H9 (cell line): ENCODE measurements around the gene DCDC2. TPM values are rescaled to one million over a fixed set of nuclear protein-coding genes. Genes with fewer than 3 reads are reported as not detected.

Experiments used
- DNase-seq: peaks from one replicate; pipeline ENCODE4 v3.0.0-alpha.2; 2017
- H2AFZ ChIP-seq: one replicate; pipeline ENCODE4 v1.6.1; 2013; ENCODE audit warnings: mild to moderate bottlenecking, low read length, control low read depth, moderate library complexity
- H2AK5ac ChIP-seq: 2 replicates; pipeline ENCODE4 v1.6.1; 2013; ENCODE audit warnings: low read length, control low read depth, mixed read lengths; ENCODE audit not compliant: insufficient read length
- H2BK120ac ChIP-seq: one replicate; pipeline ENCODE4 v1.6.1; 2013; ENCODE audit warnings: low read depth, mild to moderate bottlenecking, low read length, control low read depth, inconsistent platforms; ENCODE audit not compliant: poor library complexity, severe bottlenecking
- H2BK12ac ChIP-seq: 2 replicates; pipeline ENCODE4 v1.6.1; 2013; ENCODE audit warnings: low read length, control low read depth, mixed read lengths, low read depth; ENCODE audit not compliant: insufficient read length
- H2BK15ac ChIP-seq: 2 replicates; pipeline ENCODE4 v1.6.1; 2013; ENCODE audit warnings: low read depth, low read length, control low read depth
- H2BK20ac ChIP-seq: one replicate; pipeline ENCODE4 v1.6.1; 2013; ENCODE audit warnings: low read depth, mild to moderate bottlenecking, low read length, control low read depth, inconsistent platforms; ENCODE audit not compliant: poor library complexity, severe bottlenecking
- H2BK5ac ChIP-seq: 2 replicates; pipeline ENCODE4 v1.6.1; 2013; ENCODE audit warnings: low read length, control low read depth, mixed read lengths; ENCODE audit not compliant: insufficient read length
- H3K14ac ChIP-seq: 2 replicates; pipeline ENCODE4 v1.6.1; 2013; ENCODE audit warnings: low read length, control low read depth; ENCODE audit not compliant: insufficient read depth
- H3K18ac ChIP-seq: 2 replicates; pipeline ENCODE4 v1.6.1; 2013; ENCODE audit warnings: low read depth, mild to moderate bottlenecking, mixed read lengths, low read length, control low read depth; ENCODE audit not compliant: insufficient read length
- H3K23ac ChIP-seq: 2 replicates; pipeline ENCODE4 v1.6.1; 2013; ENCODE audit warnings: low read length, control low read depth, mixed read lengths, low read depth; ENCODE audit not compliant: insufficient read length
- H3K23me2 ChIP-seq: 2 replicates; pipeline ENCODE4 v1.6.1; 2013; ENCODE audit warnings: low read depth, mild to moderate bottlenecking, mixed read lengths, low read length, control low read depth; ENCODE audit not compliant: insufficient read length, poor library complexity, severe bottlenecking
- H3K27ac ChIP-seq: 2 replicates; pipeline ENCODE4 v1.5.1; 2013; ENCODE audit warnings: low read length, control low read depth, mixed read lengths, low read depth; ENCODE audit not compliant: insufficient read length
- H3K27me3 ChIP-seq: 2 replicates; pipeline ENCODE4 v1.6.1; 2013; ENCODE audit warnings: low read length, control low read depth, inconsistent platforms; ENCODE audit not compliant: insufficient read depth
- H3K4ac ChIP-seq: 2 replicates; pipeline ENCODE4 v1.6.1; 2013; ENCODE audit warnings: low read depth, mild to moderate bottlenecking, control low read depth, inconsistent platforms, low read length, moderate library complexity
- H3K4me1 ChIP-seq: 2 replicates; pipeline ENCODE4 v1.6.1; 2013; ENCODE audit warnings: low read length, control low read depth, inconsistent platforms; ENCODE audit not compliant: insufficient read depth
- H3K4me2 ChIP-seq: 2 replicates; pipeline ENCODE4 v1.6.1; 2013; ENCODE audit warnings: low read length, control low read depth, mixed read lengths; ENCODE audit not compliant: insufficient read length, insufficient read depth
- H3K56ac ChIP-seq: 2 replicates; pipeline ENCODE4 v1.6.1; 2013; ENCODE audit warnings: low read depth, mild to moderate bottlenecking, mixed read lengths, low read length, control low read depth; ENCODE audit not compliant: insufficient read length
- H3K79me1 ChIP-seq: 2 replicates; pipeline ENCODE4 v1.6.1; 2013; ENCODE audit warnings: low read depth, mild to moderate bottlenecking, moderate library complexity, low read length, control low read depth, inconsistent platforms; ENCODE audit not compliant: insufficient read depth, poor library complexity, severe bottlenecking
- H3K79me2 ChIP-seq: 2 replicates; pipeline ENCODE4 v1.6.1; 2013; ENCODE audit warnings: low read length, control low read depth, inconsistent platforms; ENCODE audit not compliant: insufficient read depth
- H3K9ac ChIP-seq: 2 replicates; pipeline ENCODE4 v1.6.1; 2013; ENCODE audit warnings: low read length, control low read depth, mixed read lengths; ENCODE audit not compliant: insufficient read length; ENCODE audit errors: extremely low read depth
- H3K9me3 ChIP-seq: one replicate; pipeline ENCODE4 v1.6.1; 2013; ENCODE audit warnings: low read depth, low read length, inconsistent platforms; ENCODE audit not compliant: control insufficient read depth
- H3T11ph ChIP-seq: one replicate; pipeline ENCODE4 v1.6.1; 2013; ENCODE audit warnings: mild to moderate bottlenecking, low read length, control low read depth, inconsistent platforms
- H4K20me1 ChIP-seq: one replicate; pipeline ENCODE4 v1.6.1; 2013; ENCODE audit not compliant: control insufficient read depth, insufficient read length, insufficient read depth
- H4K5ac ChIP-seq: 2 replicates; pipeline ENCODE4 v1.6.1; 2013; ENCODE audit warnings: low read depth, mild to moderate bottlenecking, mixed read lengths, low read length, control low read depth; ENCODE audit not compliant: insufficient read length
- H4K8ac ChIP-seq: replicated peaks from 2 replicates; pipeline ENCODE4 v1.6.1; 2013; ENCODE audit warnings: low read length, control low read depth, mixed read lengths, low read depth; ENCODE audit not compliant: insufficient read length
- H4K91ac ChIP-seq: 2 replicates; pipeline ENCODE4 v1.6.1; 2013; ENCODE audit warnings: low read depth, mild to moderate bottlenecking, moderate library complexity, mixed read lengths, low read length, control low read depth; ENCODE audit not compliant: insufficient read length
- H3K27ac Mint-ChIP-seq, 3 experiments: 2 replicates in 2 of 3; 3 replicates in 1 of 3; pipeline ENCODE4 v1.8.0; 2020 to 2021; ENCODE audit warnings: mixed read lengths in 3 of 3, mild to moderate bottlenecking in 1 of 3, moderate library complexity in 1 of 3
- H3K27me3 Mint-ChIP-seq: 2 replicates; pipeline ENCODE4 v1.8.0; 2021; ENCODE audit warnings: low read depth, mild to moderate bottlenecking, moderate library complexity, mixed read lengths
- H3K36me3 Mint-ChIP-seq, 3 experiments: 2 replicates in 2 of 3; 3 replicates in 1 of 3; pipeline ENCODE4 v1.8.0; 2020 to 2021; ENCODE audit warnings: low read depth in 3 of 3, mixed read lengths in 3 of 3; ENCODE audit not compliant: insufficient read depth in 1 of 3
- H3K4me1 Mint-ChIP-seq, 2 experiments: 2 replicates each; pipeline ENCODE4 v1.8.0; 2020; ENCODE audit warnings: mixed read lengths in 2 of 2
- H3K4me3 Mint-ChIP-seq, 2 experiments: 2 replicates in 1 of 2; 3 replicates in 1 of 2; pipeline ENCODE4 v1.8.0; 2020 to 2021; ENCODE audit warnings: mild to moderate bottlenecking in 2 of 2, mixed read lengths in 2 of 2, moderate library complexity in 1 of 2
- H3K9me3 Mint-ChIP-seq, 2 experiments: 2 replicates in 1 of 2; 3 replicates in 1 of 2; pipeline ENCODE4 v1.8.0; 2020; ENCODE audit warnings: mild to moderate bottlenecking in 2 of 2, mixed read lengths in 2 of 2, moderate library complexity in 1 of 2
- WGBS: extraction: QIAGEN DNeasy Blood & Tissue Kit; methylation state at CpG from one replicate; pipeline ENCODE4 v1.1.7; 2013; ENCODE audit warnings: missing lambda C conversion rate, low lambda C conversion rate, mixed read lengths; ENCODE audit not compliant: insufficient read length; ENCODE audit errors: extremely low coverage; 5-methylcytosine and 5-hydroxymethylcytosine counted together
- total RNA-seq: library from RNA; stranded (reverse); gene quantifications from 2 replicates; pipeline ENCODE4 v1.2.1, GENCODE V29; 2021
- TF ChIP-seq, protein P1 (sequence below): fragments of 200-600 bp; sonication (generic); conservative IDR thresholded peaks from 3 replicates; pipeline ENCODE4 v1.8.0; 2021; ENCODE audit warnings: antibody characterized with exemption, mild to moderate bottlenecking

The DCDC2 gene
- total RNA-seq, 1 experiment from 2014 or later = 0.59 TPM

DNA sequence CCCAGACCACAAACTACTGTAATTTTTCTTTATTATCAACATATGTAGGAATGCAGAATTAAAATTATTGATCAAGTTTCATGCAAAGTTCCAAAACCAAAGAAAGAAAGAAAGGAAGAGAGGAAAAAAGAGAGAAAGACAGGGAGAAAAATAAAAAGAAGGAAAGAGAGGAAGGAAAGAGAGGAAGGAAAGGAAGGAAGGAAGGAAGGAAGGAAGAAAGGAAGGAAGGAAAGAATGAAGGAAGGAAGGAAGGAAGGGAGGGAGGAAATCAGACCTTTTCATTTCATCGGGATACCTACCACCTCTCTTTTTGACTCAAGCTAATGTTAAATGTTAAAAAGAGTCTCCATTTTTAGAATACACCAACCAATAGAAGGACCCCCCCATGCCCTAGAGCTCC is 31.9 kb downstream of the DCDC2 start:
- no peaks in the 10 kb centered on the region; the same call in 1 of the 2 replicates for H3K4me1 ChIP-seq
- H2BK12ac ChIP-seq = no peak overlapping the region
- H3K79me1 ChIP-seq = no peaks in the 10 kb centered on the region
- no peak overlapping the region for H4K5ac ChIP-seq
- no peaks in the 10 kb centered on the region for H3K23me2 ChIP-seq
- H3K18ac ChIP-seq = no peak overlapping the region
- DNase-seq = no peak
- WGBS = no CpG with 5 or more reads among the region's 1 CpG
- H3K9ac ChIP-seq = no peak overlapping the region
- H3K79me2 ChIP-seq = no peaks in the 10 kb centered on the region
- no peak overlapping the region for H3K27ac Mint-ChIP-seq
- no peak overlapping the region for H4K91ac ChIP-seq
- no peak overlapping the region for H2AFZ ChIP-seq
- no peak overlapping the region for H3K4ac ChIP-seq
- H3K27me3 Mint-ChIP-seq = peaks cover 30% of the 10 kb centered on the region
- no peaks in the 10 kb centered on the region for H3K36me3 Mint-ChIP-seq
- no peak overlapping the region for H3K56ac ChIP-seq
- no peaks in the 10 kb centered on the region for H3K9me3 ChIP-seq
- no peak overlapping the region for H2BK120ac ChIP-seq
- no peaks in the 10 kb centered on the region for H3K9me3 Mint-ChIP-seq
- H2BK20ac ChIP-seq = no peak overlapping the region
- H3K4me2 ChIP-seq = no peak overlapping the region
- no peak overlapping the region for H3K23ac ChIP-seq
- TF ChIP-seq, protein P1, sequence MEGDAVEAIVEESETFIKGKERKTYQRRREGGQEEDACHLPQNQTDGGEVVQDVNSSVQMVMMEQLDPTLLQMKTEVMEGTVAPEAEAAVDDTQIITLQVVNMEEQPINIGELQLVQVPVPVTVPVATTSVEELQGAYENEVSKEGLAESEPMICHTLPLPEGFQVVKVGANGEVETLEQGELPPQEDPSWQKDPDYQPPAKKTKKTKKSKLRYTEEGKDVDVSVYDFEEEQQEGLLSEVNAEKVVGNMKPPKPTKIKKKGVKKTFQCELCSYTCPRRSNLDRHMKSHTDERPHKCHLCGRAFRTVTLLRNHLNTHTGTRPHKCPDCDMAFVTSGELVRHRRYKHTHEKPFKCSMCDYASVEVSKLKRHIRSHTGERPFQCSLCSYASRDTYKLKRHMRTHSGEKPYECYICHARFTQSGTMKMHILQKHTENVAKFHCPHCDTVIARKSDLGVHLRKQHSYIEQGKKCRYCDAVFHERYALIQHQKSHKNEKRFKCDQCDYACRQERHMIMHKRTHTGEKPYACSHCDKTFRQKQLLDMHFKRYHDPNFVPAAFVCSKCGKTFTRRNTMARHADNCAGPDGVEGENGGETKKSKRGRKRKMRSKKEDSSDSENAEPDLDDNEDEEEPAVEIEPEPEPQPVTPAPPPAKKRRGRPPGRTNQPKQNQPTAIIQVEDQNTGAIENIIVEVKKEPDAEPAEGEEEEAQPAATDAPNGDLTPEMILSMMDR = no peak
- H2AK5ac ChIP-seq = no peak overlapping the region
- H3K4me3 Mint-ChIP-seq = no peak overlapping the region
- H4K20me1 ChIP-seq = no peaks in the 10 kb centered on the region
- H3K4me1 Mint-ChIP-seq = peaks cover 35 to 38% of the 10 kb centered on the region in 2 experiments
- H4K8ac ChIP-seq = no peak overlapping the region
- no peak overlapping the region for H2BK15ac ChIP-seq
- no peak overlapping the region for H3K27ac ChIP-seq
- H3T11ph ChIP-seq = no peak overlapping the region
- no peak overlapping the region for H3K14ac ChIP-seq
- peaks cover 2% of the 10 kb centered on the region; the same call in 1 of the 2 replicates for H3K27me3 ChIP-seq
- H2BK5ac ChIP-seq = no peak overlapping the region
